GM21360 (cell line): ENCODE data around the gene FTH1.
"Not testable (repeated sequence)": the region's sequence is repeated elsewhere in the genome, so short reads cannot be mapped to it uniquely, and the experiment has no call there.

ENCODE experiments used
- ATAC-seq: cut with Tn5 transposase; IDR thresholded peaks from one replicate; pipeline ENCODE4 v1.9.1; 2021; ENCODE audit warnings: mild to moderate bottlenecking, moderate library complexity; ENCODE audit not compliant: unreplicated experiment

FTH1 gene

DNA sequence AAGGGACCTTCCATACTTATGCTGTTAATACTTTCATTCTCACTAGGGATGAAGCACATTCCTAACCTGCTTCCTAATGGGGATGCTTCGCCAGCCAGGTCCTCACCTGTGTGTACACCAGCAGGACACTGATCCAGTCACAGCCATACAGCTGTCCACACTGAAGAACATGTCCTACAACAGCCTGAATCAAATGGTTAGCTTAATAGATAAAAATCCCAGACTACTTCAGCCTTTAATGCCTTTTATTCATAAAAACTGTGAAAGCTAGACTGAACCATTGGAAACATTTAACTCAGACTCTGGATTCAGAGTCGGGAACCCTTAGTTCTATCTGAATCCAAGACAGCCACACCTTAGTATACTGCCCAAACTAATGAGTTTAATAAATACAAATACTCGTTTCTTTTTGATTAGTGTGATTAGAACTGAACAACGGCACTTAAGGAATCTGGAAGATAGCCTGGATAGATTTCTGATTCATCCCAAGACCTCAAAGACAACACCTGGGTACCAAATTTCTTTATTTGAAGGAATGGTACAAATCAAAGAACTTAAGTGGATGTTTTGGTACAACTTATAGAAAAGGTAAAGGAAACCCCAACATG, 3.3 kb downstream of the FTH1 start:
- ATAC-seq, result no peak

DNA sequence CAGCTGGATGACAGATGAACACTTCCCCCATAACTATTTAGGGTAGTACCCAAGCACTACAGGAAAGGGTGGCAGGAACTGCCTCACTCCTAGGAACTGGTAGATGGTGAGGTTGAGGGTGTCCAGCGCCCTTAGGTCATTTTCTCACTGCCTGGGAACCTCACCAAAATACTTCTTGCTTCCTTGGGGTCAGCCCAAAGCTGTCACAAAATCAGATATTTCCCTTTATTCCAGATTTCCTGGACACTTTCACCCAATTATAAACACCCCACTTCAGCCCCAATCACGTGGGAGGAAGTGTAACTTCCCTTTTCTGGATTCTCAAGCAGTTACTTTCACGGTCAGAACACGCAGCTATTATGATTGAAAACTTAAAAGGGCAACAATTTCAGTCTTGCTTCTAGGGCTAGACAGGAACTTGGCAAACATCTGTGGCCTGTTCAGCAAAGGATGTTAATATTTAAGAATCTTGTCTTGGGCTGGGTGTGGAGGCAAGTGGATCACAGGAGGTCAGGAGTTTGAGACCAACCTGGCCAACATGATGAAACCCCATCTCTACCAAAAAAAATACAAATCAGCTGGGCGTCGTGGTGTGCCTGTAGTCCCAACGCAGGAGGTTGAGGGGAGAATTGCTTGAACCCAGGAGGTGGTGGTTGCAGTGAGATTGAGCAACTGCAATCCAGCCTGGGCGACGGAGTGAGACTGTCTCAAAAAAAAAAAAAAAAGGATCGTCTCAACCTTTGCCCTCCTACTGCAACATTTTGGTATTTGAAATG, 4.0 kb downstream of the FTH1 start:
- no peak for ATAC-seq

DNA sequence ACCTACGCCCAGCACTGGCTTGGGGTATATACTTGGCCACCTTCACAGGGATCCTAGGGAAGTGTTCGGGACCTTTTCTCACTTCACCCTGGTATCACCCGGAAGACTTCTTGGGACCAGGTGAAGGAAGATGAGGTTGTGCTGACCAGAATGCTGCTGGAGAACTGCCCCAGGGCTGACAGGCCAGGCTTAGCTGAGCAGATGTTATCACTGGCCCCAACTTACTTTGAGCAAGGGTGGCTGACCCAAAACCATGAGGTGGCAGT, 4.5 kb downstream of the FTH1 start:
- no peak for ATAC-seq

DNA sequence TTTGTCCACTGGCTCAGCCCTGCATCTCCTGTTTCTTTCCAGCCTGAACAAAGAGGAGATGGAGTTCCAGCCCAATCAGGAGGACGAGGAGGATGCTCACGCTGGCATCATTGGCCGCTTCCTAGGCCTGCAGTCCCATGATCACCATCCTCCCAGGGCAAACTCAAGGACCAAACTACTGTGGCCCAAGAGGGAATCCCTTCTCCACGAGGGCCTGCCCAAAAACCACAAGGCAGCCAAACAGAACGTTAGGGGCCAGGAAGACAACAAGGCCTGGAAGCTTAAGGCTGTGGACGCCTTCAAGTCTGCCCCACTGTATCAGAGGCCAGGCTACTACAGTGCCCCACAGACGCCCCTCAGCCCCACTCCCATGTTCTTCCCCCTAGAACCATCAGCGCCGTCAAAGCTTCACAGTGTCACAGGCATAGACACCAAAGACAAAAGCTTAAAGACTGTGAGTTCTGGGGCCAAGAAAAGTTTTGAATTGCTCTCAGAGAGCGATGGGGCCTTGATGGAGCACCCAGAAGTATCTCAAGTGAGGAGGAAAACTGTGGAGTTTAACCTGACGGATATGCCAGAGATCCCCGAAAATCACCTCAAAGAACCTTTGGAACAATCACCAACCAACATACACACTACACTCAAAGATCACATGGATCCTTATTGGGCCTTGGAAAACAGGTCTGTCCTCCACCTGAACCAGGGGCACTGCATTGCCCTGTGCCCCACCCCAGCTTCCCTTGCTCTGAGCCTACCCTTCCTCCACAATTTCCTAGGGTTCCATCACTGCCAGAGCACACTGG, 5.0 kb downstream of the FTH1 start:
- ATAC-seq, result no peak

DNA sequence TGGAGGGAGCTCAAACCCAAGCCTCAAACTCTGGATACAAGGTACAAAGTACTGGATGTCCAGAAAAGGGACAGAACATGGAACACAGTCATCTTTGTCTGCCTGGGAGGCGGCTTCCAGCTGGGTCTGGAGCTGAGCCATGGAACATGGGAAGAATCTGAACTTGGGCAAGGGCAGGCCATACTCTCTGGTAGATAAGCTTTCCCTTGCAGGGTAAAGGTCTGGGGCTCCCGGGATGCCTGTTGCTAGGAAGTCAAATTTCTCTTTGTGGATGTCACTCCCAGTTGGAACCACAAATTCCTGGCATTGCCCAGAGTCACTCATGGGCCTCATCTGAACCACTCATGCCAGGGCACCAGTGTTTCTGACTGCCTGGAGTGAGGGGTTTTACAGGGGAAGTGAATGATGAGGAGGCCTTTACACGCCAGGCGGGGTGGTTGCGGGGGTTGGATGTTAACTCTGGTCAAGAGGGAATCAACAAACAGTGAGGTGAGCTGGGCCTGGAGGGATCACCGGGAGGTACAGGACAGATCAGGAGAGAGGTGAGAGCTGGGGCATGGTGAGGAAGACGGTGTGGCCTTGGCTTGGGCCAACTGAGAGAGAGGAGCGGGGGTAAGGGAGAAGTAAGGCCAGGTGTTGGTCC, 5.7 kb downstream of the FTH1 start:
- no peak for ATAC-seq

DNA sequence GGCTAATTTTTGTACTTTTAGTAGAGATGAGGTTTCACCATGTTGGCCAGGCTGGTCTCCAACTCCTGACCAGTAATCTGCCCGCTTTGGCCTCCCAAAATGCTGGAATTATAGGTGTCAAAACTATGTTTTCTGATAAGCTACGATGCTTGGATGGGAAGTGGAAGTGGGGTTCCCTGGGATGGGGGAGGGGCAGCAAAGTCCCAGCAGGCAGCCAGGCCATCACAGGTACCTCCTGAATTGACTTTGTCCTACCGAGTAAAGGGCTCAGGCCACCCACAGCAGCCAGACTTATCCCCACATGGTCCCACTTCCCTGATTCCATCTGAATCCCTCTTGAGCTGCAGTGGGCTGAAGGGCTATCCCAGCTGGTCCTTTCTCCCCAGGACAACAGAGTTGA, 6.9 kb downstream of the FTH1 start:
- ATAC-seq, result no peak

DNA sequence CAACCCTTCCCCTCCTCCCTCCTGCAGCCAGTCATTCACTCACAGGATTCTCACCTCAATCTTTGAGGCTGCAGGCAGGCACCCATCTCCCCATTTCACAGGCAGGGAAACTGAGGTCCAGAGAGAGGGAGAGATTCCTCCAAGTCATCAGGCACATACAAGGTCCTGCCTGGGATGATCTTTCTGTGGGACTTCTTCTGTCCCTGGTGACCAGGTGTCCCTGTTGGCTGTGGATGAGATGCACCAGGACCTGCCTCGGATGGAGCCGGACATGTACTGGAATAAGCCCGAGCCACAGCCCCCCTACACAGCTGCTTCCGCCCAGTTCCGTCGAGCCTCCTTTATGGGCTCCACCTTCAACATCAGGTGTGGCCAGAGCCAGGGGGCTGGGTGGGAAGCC, 7.8 kb downstream of the FTH1 start:
- ATAC-seq, result no peak

DNA sequence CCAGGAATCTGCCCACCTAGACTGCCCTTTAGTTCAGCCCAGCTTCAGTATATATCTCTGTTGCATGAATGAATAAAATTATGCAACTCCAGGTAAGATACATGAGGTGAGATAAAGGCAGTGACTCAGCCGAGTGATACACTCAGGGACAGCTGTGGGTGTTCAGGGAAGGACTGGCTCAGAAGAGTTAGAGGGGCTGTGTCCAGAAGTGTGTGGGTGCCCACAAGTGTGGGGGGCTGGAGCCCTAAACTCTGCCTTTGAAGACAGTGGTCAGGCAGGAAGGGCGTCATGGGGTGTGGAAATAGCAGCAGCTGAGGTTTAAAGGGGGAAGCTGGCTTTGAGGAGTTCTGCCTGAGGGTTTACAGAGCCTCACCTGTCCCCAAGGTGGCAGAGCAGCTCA, 8.3 kb downstream of the FTH1 start:
- no peak for ATAC-seq

DNA sequence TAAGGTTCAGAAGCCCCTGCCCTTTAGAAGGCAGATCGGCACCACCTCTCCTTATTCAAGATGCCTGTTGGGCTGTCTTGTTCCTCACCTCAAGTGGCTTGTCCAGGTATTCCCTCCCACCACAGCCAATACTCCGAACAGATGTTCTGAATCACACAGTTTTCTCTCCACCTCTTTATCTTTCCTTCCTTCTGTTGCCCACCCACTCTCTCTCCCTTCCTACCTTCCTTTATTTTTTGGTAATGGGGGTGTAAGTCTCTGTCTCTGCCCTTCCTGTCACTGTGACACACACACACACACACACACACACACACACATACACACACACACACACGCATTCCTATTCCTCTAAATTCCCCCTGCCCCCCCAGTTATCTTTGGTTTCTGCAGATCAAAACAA, 8.8 kb downstream of the FTH1 start:
- no peak for ATAC-seq

DNA sequence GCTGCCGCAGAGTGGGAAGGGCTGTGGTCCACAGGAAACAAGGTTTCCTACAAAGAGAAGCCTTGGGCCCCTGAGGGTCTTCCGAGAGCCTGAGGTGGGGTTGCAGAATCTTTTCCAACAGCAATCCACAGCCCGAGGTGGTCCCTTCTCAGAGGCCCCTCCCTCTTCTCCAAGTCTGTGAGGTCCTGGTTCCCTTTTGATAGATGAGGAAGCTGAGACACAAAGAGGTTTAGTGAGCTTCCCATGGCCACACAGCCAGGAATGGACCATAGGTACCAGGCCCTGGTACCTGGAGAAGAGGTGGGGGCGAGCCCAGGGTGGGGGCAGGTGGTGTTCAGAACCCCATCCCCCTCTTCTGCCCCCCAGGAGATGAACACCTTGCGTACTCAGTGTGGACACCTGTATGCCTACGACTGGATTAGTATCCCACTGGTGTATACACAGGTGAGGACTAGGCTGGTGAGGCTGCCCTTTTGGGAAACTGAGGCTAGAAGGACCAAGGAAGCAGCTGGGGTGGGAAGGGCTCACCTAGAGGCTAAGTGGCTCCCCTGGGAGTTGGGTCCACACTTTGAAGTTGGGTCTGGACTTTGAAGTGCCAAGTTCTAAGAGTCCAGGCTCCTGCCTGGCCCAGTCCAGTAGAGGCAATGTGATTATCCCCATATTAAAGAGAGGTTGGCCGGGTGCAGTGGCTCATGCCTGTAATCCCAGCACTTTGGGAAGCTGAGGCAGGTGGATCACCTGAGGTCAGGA, 10.2 kb downstream of the FTH1 start:
- ATAC-seq, result no peak

DNA sequence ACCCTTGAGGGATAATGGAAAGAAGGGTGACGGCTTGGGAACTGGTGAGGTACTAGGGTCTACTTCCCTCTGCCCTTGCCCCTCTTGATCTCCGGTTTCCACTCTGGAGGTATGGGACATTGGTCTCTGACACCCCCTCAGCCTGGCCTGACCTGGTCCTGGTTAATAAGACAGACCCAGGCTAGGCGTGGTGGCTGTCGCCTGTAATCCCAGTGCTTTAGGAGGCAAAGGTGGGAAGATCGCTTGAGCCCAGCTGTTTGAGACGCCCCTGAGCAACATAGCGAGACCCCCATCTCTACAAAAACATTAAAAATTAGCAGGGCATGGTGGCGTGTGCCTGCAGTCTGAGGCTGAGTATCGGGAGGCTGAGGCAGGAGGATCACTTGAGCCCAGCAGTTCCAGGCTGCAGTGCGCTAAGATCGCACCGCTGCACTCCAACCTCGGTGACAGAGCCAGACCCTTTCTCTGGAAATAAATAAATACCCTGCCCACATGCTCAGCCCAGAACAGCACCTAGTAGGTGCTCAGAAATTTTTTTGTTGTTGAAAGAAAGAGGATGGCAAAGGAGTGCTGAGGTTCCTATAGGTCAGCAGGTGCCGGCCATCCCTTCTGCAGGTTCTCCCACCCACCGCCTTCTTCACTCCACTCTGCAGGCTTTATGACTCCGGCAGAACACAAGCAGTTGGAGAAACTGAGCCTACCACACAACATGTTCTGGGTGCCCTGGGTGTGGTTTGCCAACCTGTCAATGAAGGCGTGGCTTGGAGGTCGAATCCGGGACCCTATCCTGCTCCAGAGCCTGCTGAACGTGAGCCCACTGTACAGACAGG, 11.0 kb downstream of the FTH1 start:
- no peak for ATAC-seq

DNA sequence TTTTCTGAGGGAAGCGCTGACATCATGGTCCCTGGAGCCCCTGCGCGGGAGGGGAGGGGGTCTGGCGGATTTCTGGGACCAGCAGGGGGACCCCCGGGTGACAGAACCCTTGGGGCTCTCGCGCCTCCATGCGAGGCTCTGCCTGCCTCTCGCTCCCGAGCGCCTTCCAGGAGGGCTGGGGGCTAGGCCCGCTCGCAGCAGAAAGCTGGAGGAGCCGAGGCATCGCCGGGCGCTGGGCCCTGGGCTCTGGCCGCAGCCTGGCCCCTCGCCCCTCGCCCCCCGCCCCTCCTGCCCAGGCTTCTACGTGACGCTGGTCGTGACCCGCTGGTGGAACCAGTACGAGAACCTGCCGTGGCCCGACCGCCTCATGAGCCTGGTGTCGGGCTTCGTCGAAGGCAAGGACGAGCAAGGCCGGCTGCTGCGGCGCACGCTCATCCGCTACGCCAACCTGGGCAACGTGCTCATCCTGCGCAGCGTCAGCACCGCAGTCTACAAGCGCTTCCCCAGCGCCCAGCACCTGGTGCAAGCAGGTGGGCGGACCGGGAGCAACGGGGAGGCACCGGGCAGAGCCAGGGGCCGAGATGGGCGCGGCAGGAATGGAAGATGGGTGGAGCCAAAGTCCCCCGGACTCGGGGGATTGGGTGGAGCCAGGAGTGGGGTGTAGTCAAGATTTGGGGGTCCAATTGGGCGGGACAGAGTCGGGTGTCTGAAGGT, 11.9 kb downstream of the FTH1 start:
- no peak for ATAC-seq

DNA sequence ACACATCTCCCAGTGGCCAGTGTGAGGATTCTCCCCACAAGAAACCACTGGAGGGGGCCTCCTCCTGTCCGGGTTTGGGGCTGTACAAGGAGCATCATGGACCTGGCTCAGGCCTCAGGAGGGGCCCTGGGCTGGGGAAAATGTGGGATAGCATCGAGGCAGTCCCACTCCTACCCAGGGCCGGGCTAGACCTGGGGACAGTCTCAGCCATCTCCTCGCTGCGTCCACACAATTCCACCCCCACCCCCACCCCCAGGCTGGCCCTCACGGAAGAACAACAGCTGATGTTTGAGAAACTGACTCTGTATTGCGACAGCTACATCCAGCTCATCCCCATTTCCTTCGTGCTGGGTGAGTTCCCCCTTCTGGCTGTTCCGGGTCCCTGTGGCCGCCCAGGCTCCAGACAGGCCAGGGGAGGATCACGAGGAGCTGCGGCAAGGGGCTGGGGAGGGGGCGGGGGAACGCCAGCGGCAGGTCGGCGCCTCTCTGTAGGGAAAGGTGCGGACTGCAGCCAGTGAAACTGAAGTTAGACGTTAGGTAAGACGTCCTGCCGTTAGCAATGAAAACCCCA, 12.5 kb downstream of the FTH1 start:
- no peak for ATAC-seq

DNA sequence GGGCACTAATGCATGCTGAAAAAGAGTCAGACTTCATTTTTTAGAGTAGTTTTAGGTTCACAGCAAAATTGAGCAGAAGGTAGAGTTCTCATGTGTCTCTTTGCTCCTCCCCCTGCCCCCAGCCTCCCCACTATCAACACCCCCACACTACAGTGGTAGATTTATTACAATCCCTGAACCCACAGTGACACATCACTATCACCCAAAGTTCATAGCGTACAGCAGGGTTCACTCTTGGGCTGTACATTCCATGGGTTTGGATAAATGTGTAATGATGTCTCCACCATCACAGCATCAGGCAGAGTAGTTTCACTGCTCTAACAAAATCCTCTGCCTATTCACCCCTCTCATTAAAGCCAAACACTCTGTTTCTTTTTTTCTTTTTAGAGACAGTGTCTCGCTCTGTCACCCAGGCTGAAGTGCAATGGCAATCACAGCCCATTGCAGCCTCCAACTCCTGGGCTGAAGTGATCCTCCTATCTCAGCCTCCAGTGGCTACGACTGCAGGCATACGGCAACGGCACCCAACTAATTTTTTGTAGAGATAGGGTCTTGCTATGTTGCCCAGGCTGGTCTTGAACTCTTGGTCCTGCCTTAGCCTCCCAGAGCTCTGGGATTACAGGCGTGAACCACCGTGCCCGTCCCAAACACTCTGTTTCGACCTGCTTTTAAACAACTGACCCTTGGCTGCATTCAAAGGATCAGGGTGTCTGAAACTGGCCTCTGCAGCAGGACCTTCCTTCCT, 13.2 kb downstream of the FTH1 start:
- ATAC-seq, result no peak

DNA sequence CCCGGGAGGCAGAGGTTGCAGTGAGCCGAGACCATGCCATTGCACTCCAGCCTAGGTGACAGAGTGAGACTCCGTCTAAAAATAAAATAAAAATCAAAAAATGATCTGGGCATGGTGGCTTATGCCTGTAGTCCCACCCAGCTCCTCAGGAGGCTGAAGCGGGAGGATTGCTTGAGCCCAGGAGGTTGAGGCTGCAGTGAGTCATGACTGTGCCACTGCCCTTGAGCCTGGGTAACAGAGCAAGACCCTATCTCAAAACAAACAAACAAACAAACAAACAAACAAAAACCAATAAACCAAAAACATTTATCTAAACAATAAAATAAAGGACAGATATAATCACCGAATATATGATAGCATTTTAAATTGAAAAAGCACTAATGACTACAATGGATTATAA, 13.8 kb downstream of the FTH1 start:
- ATAC-seq, result not testable (repeated sequence)

DNA sequence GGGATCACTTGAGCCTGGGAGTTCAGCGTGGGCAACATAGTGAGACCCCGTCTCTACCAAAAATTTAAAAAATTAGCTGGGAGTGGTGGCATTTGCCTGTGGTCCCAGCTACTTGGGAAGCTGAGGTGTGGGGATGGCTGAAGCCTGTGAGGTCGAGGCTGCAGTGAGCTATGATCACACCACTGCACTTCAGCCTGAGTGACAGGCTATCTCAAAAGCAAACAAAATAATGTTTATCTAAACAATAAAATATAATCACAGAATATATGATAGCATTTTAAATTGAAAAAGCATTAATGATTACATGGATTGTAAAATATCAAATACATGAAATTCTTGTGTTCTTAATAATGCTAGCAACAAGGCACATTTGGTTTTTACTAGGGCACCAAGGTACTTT, 14.6 kb downstream of the FTH1 start:
- ATAC-seq, result no peak

DNA sequence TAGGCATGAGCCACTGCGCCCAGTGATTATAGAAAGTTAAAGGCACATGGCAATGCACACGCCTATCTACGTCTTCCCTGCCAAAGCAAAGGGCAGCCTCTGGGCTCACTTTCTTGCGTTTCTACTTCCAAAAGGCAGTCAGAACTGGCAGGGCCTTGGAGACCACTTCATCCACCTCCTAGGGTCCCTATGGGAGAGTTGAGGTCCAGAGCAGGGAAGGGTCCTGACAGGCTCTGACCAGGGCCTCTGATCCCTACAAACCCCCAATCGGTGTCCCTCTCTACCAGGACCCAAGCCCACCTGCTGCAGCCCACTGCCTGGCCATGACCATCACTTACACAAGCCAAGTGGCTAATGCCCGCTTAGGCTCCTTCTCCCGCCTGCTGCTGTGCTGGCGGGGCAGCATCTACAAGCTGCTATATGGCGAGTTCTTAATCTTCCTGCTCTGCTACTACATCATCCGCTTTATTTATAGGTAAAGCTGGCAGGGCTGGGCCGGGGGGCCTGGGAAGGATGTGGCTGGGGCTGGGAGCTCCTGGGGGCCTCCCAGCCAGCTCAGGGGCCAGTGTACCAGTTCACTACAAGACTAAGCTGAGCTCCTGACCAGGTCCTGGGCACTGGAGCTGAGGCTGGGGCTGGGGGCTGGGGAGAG, 15.8 kb downstream of the FTH1 start:
- no peak for ATAC-seq

DNA sequence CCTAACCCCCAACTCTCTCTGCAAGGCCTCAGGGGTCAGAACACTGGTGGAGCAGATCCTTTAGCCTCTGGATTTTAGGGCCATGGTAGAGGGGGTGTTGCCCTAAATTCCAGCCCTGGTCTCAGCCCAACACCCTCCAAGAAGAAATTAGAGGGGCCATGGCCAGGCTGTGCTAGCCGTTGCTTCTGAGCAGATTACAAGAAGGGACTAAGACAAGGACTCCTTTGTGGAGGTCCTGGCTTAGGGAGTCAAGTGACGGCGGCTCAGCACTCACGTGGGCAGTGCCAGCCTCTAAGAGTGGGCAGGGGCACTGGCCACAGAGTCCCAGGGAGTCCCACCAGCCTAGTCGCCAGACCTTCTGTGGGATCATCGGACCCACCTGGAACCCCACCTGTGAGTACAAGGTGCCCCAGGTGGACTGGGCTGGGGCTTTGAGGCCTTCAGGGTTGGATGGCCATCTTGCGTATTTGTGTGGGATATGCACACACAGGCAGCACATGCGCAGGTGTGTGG, 17.3 kb downstream of the FTH1 start, which contains the start of gene BEST1:
Gene BEST1 (plus strand): TSS at position 317 of the 513 bp plus-strand sequence. CDS start 1,456 bp downstream, outside the sequence.
- ATAC-seq, result no peak
